ENCODE data around the gene HGS. TPM values are rescaled to one million over a fixed set of nuclear protein-coding genes. Genes with fewer than 3 reads are reported as not detected.

HGS gene
- total and polyA plus RNA-seq, 2 of the 8 experiments (the other 6 are each of a cell fraction or from before 2014, with no cell fraction given) = 80.8 to 99.7 TPM

DNA sequence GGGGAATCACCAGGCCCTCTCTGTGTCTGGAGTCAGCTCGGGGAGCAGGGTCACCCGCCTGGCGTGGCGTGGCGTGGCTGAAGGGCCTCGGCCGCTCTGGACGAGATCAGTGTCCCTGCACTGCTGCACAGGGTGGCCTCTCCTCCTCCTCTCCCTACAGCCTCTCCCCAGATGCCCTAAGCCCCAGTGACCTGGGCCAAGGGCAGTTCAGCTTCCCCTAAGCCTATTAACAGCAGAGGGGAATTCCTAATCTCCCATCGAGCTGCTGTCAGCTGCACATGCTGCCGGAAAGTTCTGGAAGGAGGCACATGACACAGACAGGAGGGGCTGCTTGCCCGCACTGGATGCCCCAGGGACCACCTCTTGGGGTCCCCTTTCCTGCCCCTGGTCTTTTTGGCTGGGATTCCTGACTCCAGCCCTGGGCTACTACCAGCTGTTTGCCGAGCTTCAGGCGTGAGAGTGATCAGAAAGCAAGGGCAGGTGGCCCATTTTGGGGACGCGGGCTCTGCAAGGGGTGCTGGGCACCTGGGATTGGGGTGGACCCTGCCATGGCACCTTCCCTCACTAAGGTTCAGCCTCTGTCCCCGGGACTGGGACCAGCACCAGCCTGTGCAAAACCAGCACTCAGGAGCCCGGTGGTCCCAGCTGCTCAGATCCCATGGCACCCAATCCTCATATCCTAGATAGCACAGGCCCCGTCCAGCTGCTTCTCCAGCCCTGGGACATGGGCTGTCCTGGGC is 28.3 kb upstream of the HGS start:
- H2BK20ac ChIP-seq (ENCODE audit: low read length) = no peak overlapping the region
- no peak overlapping the region for H3K27ac ChIP-seq (ENCODE audit: low read depth, low read length)
- H3K14ac ChIP-seq (ENCODE audit: insufficient read length) = no peak overlapping the region
- H2BK5ac ChIP-seq (ENCODE audit: low read depth, low read length) = no peak overlapping the region
- H4K5ac ChIP-seq (ENCODE audit: insufficient read length, low read depth, low read length) = no peak overlapping the region
- H4K91ac ChIP-seq (replicated peaks; ENCODE audit: insufficient read length, low read length) = peak overlapping the region; percentile 54
- no peaks in the 10 kb centered on the region for H4K20me1 ChIP-seq (replicated peaks in 1 of 2; ENCODE audit: control insufficient read depth in 1 of 2, insufficient read depth in 2 of 2, low read length in 2 of 2)
- no peak overlapping the region for H4K8ac ChIP-seq (ENCODE audit: extremely low read depth, insufficient read depth, low read length)
- H3K79me2 ChIP-seq (ENCODE audit: control insufficient read depth in 1 of 2, insufficient read depth in 2 of 2, low read length in 2 of 2) = no peaks in the 10 kb centered on the region
- H3K4me1 ChIP-seq (replicated peaks in 1 of 4; ENCODE audit: control insufficient read depth in 3 of 4, insufficient read depth in 4 of 4, low read length in 3 of 4) = peaks cover 0 to 10% (median 7%) of the 10 kb centered on the region in 4 experiments; a peak in 6 of 7 replicates
- no peak overlapping the region for H3K4me3 ChIP-seq (ENCODE audit: extremely low read depth in 1 of 4, insufficient read depth in 2 of 4, low read depth in 3 of 4, low read length in 4 of 4)
- no peak overlapping the region for H3K23ac ChIP-seq (ENCODE audit: insufficient read length)
- FAIRE-seq (no peak), DNase-seq (ENCODE audit: low read depth in 1 of 2, low spot score in 2 of 2) (no peak)
- no peaks in the 10 kb centered on the region for H3K9me3 ChIP-seq (ENCODE audit: insufficient read depth in 2 of 2, low read depth in 1 of 2, low read length in 1 of 2)
- H2BK15ac ChIP-seq (ENCODE audit: low read length) = peak overlapping the region; percentile 72; the same call in 1 of the 2 replicates
- no peak overlapping the region for H2BK120ac ChIP-seq (replicated peaks; ENCODE audit: low read depth, low read length)
- peak overlapping the region in 1 of 4 experiments; percentile 30; a peak in 1 of 7 replicates for H3K9ac ChIP-seq (replicated peaks in 1 of 4; ENCODE audit: extremely low read depth in 1 of 4, low read depth in 3 of 4, low read length in 3 of 4)
- H3K27me3 ChIP-seq (replicated peaks in 1 of 4; ENCODE audit: control insufficient read depth in 3 of 4, extremely low read depth in 1 of 4, insufficient read depth in 3 of 4, low read length in 3 of 4) = no peaks in the 10 kb centered on the region
- H2AFZ ChIP-seq (ENCODE audit: low read length) = no peak overlapping the region
- no peaks in the 10 kb centered on the region for H3K36me3 ChIP-seq (ENCODE audit: control insufficient read depth in 2 of 4, insufficient read depth in 4 of 4, low read length in 3 of 4)
- H3K18ac ChIP-seq (ENCODE audit: extremely low read depth, low read length) = no peak overlapping the region
- no peak overlapping the region for H3K56ac ChIP-seq (replicated peaks; ENCODE audit: insufficient read length, low read depth, low read length)
- H3K4ac ChIP-seq (replicated peaks; ENCODE audit: insufficient read length, low read depth, low read length) = no peak overlapping the region
- 94% methylated on average over 18 of the region's 18 CpGs; no CpG with 5 or more reads in 1 of the 2 experiments for WGBS, 2 experiments (ENCODE audit: extremely low coverage in 1 of 2, insufficient coverage in 1 of 2, insufficient read length in 1 of 2, insufficient replicate concordance in 2 of 2, low coverage in 1 of 2, low lambda C conversion rate in 2 of 2, missing lambda C conversion rate in 1 of 2)
- H3K23me2 ChIP-seq (ENCODE audit: low read depth, low read length) = no peaks in the 10 kb centered on the region
- no peak overlapping the region for H3K4me2 ChIP-seq (ENCODE audit: insufficient read depth in 1 of 2, low read depth in 2 of 2, low read length in 2 of 2)
- H3K79me1 ChIP-seq (ENCODE audit: low read depth, low read length) = peaks cover 3% of the 10 kb centered on the region; the same call in 1 of the 2 replicates
- 0 out of 2 replicates have a peak overlapping the region, but pooled peaks have one; percentile 39 for H2BK12ac ChIP-seq (ENCODE audit: low read depth, low read length)
- H2AK5ac ChIP-seq (ENCODE audit: low read depth, low read length) = no peak overlapping the region
- TF ChIP-seq, protein P1, sequence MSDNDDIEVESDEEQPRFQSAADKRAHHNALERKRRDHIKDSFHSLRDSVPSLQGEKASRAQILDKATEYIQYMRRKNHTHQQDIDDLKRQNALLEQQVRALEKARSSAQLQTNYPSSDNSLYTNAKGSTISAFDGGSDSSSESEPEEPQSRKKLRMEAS (IDR thresholded peaks at IDR 0.05) = peak; percentile 39; the same call in 1 of the 2 replicates
- no peak for TF ChIP-seq BRCA1 (IDR thresholded peaks at IDR 0.05; ENCODE audit: low read depth, low read length)
- TF ChIP-seq, protein P2, sequence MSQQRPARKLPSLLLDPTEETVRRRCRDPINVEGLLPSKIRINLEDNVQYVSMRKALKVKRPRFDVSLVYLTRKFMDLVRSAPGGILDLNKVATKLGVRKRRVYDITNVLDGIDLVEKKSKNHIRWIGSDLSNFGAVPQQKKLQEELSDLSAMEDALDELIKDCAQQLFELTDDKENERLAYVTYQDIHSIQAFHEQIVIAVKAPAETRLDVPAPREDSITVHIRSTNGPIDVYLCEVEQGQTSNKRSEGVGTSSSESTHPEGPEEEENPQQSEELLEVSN (IDR thresholded peaks at IDR 0.05) = 0 out of 2 replicates have a peak, but pooled peaks have one; percentile 18
- TF ChIP-seq JUN (IDR thresholded peaks at IDR 0.05; ENCODE audit: low read depth, low read length) = no peak
- ChIA-PET POLR2A (ENCODE audit: partially characterized antibody) (interaction anchor here (1.6 to 3.7 kb wide), 4 partner anchors 8 to 47 kb away, joined by 4 to 17 read pairs (median 10); partner anchors contain the start of genes CCDC137, MRPL12 and OXLD1), CTCF (ENCODE audit: partially characterized antibody) (interaction anchor here (0.7 to 1.8 kb wide), 4 partner anchors 10 to 16 kb away, joined by 3 to 7 read pairs (median 4); no protein-coding TSS in a partner anchor)

Data from H1 (cell line).